G401.6 (cell line): ENCODE data around the gene GFER.
"Not testable (repeated sequence)": the region's sequence is repeated elsewhere in the genome, so short reads cannot be mapped to it uniquely, and the experiment has no call there.

ENCODE experiments used
- FAIRE-seq: peaks from 2 replicates; lab custom pipeline; 2012; peaks lifted over from hg19 to GRCh38; lab: Jason Lieb, UNC

The GFER gene

GRCh38 chr16:1983544-1984346 lies at the start of gene GFER:
Gene GFER, plus strand, starts transcription at chr16:1984193. Its CDS starts 26 bp downstream, at chr16:1984219.
- no peak for FAIRE-seq

GRCh38 chr16:1936945-1937479 lies 47.0 kb upstream of the GFER start:
- no peak for FAIRE-seq

DNA sequence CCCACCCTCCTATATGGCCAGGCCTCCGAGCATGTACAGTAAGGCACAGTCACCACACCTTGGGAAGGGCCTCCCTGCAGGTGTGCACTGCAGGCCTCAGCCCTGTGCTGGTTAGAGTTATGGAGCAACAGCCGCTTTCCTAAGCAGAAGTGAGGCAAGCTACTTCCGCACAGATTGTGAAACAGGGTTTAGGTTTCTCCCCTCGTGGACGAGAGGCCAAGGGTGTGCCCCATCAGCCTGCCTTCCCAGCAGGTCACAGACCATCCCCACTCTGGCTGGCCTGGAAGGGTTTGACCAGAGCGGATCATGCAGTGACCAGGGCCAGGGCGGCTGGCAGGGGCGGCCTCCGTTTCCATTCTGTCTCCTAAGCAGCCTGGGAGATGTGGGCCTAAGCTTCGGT lies 45.7 kb upstream of the GFER start:
- FAIRE-seq: no peak

DNA sequence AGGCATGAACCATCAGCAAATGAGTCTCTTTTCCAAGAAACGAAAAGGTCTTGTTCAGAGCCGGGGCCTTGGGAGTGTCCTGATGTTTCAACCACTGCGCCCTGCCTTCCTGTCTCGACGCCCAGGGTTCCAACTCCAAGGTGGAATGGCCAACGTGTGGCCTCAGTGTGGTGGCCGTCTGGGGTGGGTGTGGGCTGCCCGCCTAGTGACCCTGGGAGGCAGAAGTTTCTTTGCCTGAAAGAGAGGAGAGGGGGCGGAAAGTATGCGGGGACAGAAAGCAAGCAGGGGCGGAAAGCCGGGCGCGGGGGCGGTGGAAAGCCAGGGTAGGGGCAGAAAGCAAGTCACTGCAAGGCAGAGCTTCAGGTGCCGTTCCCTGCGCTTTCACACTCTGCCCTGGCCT lies 45.1 kb upstream of the GFER start:
- no peak for FAIRE-seq

GRCh38 chr16:1939833-1940232 lies 44.2 kb upstream of the GFER start:
- not testable (repeated sequence) for FAIRE-seq

DNA sequence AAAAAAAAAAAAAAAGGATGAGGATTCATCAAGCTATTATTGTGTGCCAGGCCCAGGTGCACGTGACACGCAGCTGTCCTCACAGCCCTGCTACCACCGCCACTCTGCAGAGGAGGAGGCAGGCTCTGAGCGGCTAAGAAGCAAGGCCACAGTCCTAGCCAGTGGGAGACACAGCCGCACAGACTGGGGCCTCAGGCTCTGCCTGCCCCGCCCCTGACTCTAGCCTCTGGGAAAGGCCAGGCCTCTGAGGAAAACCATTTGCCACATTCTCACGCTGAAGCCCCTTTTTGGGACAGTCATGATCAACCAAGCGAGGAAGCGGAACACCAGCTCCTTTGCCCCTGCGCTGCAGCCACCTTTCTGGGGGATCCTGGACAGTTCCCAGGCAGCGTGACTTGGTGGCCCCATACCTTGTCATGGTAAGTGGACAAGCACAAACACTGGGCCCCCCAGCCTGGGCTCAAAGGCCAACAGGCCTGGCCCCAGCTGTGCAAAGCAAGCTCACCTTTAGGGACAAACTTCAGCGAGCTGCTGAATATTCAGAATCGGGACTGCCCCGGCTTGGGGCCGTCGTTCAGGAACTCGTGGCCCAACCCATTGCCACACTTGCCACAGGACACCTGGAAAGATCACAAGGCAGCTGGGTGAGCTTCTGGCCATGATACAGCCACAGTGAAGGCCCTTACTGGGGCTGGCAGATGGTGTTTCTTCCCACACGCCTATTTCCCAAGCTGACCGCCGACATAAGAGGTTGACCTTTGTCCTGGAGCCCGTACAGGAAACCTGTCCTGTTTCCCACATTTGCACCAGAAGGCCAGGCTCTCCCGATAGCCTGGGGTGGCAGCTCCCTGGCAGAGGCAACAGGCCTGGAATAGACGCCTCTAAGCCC lies 43.5 kb upstream of the GFER start:
- FAIRE-seq: no peak

DNA sequence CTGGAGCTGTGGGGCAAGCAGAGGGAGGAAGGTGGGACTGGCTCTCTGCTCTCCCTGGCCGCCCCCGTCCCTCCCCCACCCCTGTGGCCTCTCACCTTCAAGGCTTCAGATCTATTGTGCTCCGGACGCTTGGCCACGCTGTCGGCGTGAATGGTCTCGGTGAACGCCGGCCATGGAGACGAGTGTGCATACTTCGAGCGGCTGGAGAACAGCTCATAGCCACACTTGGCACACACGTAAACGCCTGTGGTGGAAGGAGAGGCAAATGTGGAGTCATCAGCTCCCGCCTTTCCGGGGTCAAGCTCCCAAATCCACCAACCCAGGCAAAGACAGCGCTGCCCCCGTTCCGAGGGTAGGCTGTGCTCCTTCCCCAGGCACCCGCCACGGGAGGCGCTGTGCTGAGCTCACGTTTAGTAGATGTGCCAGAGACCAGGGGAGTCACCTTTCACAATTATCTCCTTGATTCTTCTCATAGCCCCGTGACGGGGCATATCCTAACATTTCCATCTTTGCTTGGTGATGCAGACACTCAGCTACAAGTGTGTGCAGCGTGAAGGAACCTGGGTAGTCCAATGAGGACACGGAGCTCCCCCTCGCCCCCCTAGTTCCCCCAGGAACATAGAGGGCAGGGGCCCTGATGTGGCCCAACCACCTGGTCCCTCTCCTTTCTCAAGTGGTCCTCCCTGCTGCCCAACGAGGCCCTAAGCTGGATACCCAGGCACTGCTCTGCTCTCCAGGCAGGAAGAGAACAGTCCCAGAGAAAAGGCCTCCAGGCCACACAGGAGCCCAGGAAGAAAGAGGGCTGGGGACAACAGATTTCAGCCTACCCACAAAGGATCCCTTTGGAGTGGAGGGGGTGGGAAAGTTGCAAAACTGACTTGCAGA lies 42.6 kb upstream of the GFER start:
- FAIRE-seq: no peak

DNA sequence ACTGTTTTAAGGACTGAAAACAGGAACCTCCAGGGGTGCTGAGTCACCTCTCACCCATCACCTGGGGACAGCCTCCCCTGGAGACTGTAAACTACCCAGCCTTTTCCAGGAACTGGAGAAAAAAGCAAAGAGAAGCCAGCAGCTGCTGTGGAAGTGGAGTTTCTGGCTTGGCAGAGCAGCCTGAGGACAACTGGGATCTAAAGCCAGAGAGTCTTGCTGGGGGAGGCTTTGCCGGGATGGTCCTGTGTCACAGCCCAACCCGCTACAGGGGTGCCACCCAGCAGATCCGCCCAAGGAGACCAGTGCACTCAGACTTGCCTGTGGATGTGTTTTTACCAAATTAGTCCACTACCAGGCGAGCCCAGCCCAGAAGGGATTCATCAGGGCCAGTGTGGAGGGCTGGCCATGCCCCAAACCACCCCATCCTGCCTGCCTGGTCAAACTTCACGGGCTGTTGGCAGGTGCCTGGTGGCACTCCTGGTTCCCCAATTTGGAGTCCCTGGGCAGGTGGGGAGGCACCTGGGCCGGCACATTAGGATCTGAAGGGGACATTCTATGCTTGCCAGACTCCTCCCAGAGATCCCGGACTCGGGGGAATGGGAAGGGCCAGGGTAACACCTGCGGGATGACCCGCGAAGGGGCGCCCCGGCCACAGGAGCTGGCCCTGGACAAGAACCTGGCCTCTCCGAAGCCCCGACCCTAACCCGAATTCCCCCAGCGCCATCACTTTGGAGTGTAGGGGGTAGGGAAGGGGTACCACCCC lies 41.8 kb upstream of the GFER start:
- FAIRE-seq: no peak

DNA sequence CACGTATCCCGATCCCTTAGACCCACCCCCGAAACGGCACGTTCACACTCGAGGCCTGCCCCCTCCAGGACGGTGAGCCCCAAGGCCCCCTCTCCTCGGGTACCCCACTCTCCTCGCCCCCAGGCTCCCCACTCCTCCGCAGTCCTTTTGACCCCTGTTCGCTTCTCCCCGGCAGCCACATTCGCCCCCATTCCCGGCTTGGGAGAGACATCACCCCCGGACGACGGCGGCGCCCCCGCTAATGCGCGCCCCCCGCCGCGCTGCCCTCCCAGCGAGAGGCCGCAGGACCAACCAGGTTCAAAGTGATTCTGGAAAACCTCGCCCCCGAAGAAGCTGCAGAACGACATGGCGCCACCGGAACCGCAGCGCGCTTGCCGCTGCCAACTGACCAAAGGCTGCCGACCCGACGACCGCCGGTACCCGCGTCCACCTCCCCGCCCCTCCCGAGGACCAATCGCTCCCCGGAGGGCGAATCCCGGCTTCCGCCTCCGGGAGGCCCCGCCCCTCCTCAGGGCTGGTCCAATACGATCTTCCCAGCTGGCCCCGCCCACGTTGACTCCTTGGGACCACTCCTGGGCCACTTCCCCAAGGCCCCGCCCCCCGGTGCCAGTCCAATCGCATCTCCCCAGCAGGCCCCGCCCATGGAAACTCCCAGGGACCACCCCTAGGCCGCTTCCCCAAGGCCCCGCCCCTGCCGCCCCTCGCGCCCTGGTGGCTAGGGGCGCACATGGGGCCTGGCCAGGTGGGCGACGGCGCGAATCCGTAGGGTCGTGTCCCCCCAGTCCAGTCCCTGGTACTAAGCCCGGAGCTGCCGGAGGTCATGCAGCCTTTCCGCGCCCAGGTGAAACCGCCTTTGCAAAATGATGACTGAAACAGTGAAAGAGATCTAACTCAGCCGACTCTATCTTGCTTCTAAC lies 40.9 kb upstream of the GFER start, which contains the start of gene MSRB1:
Gene MSRB1, minus strand, starts transcription at position 390 of the 917 bp plus-strand sequence. Its CDS starts 43 bp downstream, at position 347.
- FAIRE-seq: peak; percentile 98

DNA sequence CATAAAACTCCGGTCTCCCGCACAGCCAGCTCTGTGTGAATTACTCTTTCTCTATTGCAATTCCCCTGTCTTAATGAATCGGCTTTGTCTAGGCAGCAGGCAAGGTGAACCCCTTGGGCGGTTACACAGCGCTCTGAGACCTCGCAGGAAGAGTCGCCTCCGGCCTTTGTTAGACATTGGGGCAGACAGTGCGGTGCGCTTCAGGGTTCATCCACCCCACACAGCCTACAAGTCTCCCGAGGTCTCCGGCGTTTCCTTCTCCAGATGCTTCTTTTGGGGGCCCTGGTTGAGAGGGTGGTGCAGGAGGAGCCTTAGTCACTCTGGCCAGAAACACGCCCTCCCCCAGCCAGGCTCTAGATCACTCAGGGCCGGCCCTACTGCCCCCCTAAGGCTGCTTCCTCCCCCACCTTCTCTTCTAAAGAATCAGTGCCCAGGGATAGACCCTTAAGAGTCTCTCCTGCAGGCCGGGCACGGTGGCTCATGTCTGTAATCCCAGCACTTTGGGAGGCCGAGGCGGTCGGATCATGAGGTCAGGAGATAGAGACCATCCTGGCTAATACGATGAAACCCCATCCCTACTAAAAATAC lies 39.3 kb upstream of the GFER start:
- FAIRE-seq: no peak

- no peak for FAIRE-seq
Measured at GRCh38 chr16:1945559-1946391, 38.2 kb upstream of the GFER start.

GRCh38 chr16:1946495-1947368 lies 37.3 kb upstream of the GFER start:
- FAIRE-seq: no peak

DNA sequence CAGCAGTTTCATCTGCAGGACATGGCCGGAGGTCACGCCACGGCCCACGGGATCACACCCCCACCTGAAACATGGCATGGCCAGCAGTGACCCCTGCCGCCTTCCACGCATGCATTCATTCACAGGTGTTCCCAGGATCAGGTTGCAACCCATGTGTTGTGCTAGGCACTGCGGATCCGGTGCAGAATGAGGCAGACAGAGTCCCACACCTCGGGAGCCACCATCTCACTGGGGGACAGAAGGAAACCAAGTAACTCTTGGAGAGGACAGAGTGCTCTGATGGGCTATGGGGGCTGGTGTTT lies 36.7 kb upstream of the GFER start:
- no peak for FAIRE-seq

GRCh38 chr16:1949507-1949906 lies 34.5 kb upstream of the GFER start:
- no peak for FAIRE-seq

DNA sequence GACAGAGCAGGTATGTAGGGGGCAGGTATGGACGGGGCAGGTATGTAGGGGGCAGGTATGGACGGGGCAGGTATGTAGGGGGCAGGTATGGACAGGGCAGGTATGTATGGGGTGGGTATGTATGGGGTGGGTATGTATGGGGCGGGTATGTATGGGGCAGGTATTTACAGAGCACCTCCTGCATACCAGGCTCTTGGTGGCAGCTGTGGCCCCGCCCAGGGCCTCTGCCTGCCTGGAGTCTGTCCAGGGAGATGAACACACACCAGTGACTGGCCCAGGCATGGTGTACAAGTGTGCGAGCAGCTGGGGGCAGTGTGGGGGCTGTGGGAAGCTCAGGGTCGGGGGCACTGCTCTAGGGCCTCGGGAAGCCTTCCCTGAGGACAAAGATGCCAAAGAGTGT lies 33.9 kb upstream of the GFER start:
- FAIRE-seq: no peak

GRCh38 chr16:1950559-1950958 lies 33.4 kb upstream of the GFER start:
- no peak for FAIRE-seq

GRCh38 chr16:1953734-1954133 lies 30.3 kb upstream of the GFER start:
- FAIRE-seq: no peak
